ENCODE results near the gene CPED1.

CPED1 gene

DNA sequence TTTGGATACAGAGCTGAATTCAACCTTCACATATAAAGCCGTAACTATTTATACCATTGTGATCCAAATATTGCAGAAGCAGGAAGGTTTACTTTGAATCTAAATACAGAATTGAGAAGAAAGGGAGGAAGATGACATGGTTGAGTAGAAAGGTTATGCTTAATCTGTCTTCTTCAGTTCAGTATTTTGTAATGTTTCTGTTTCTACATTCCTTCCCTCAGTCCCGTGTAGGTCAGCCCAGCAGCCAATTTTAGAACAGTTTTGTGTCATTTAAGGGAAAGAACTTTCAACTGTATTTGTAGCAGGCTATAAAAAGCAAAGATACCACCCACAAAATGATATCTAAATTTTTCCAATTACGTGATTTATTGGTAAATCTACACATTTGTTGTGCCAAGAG, 97.4 kb downstream of the CPED1 start (continued):
- no peak for TF ChIP-seq ZNF426 (tag by site-specific recombination; IDR thresholded peaks at IDR 0.05)
- TF ChIP-seq ZFHX2 (tag by site-specific recombination; conservative IDR thresholded peaks at IDR 0.05): no peak

GRCh38 chr7:121088870-121089269, 100.4 kb downstream of the CPED1 start:
- H3K4me3 ChIP-seq (ENCODE audit: low read depth, low read length): no peak overlapping the region
- no peaks in the 10 kb centered on the region for H3K36me3 ChIP-seq (ENCODE audit: control insufficient read depth in 2 of 2, insufficient read depth in 1 of 2, low read length in 2 of 2)
- ChIA-PET POLR2A (no interaction called here), CTCF (no interaction called here)
- H3K27ac ChIP-seq (ENCODE audit: extremely low read depth, low read depth, low read length): no peak overlapping the region
- H3K4me1 ChIP-seq (ENCODE audit: control insufficient read depth, insufficient read depth, low read length): no peaks in the 10 kb centered on the region
- no peaks in the 10 kb centered on the region for H3K9me3 ChIP-seq (ENCODE audit: control insufficient read depth, insufficient read depth, low read depth, low read length)
- TF ChIP-seq ZNF10 (tag by site-specific recombination; IDR thresholded peaks at IDR 0.05): no peak
- no peak for TF ChIP-seq ZNF121 (tag by site-specific recombination; IDR thresholded peaks at IDR 0.05)

DNA sequence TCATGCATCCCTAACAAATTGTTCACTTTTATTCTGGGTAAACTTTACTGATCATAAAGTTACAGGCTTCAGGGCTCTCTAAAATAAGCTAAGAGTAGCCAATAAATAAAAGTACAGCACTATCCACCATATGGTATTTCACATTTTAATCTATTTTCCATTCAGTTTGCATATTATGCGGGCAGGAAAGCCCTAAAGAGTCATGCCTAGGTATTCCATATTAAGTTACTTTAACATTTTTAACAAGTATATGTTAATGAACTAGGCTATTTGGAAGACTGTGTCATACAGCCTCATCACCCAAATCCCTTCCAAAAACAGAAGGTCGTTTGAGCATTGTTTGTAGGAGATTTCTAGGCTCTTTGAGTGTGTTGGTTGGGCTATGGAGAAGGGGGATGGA, 106.3 kb downstream of the CPED1 start:
- CTCF ChIA-PET: interaction anchor here (0.6 to 1.4 kb wide), 3 partner anchors 13 to 280 kb away, joined by 3 to 10 read pairs (median 5); no protein-coding TSS in a partner anchor
- Histone ChIP-seq H3K9me3 (ENCODE audit: control insufficient read depth, insufficient read depth, low read depth, low read length) (no peaks in the 10 kb centered on the region), H3K4me1 (ENCODE audit: control insufficient read depth, insufficient read depth, low read length) (no peaks in the 10 kb centered on the region), H3K36me3 (ENCODE audit: control insufficient read depth in 2 of 2, insufficient read depth in 1 of 2, low read length in 2 of 2) (no peaks in the 10 kb centered on the region), H3K27ac (ENCODE audit: extremely low read depth, low read depth, low read length) (no peak overlapping the region), H3K4me3 (ENCODE audit: low read depth, low read length) (no peak overlapping the region)
- POLR2A ChIA-PET: no interaction called here
- no peak for TF ChIP-seq ZSCAN23 (tag by site-specific recombination; IDR thresholded peaks at IDR 0.05)
- no peak for TF ChIP-seq ZNF654 (tag by site-specific recombination; IDR thresholded peaks at IDR 0.05; ENCODE audit: low read depth)
- TF ChIP-seq ZNF248 (tag by site-specific recombination; IDR thresholded peaks at IDR 0.05): no peak
- no peak for TF ChIP-seq ZNF76 (tag by site-specific recombination; IDR thresholded peaks at IDR 0.05; ENCODE audit: borderline replicate concordance, low read depth)
- no peak for TF ChIP-seq IKZF3 (tag by site-specific recombination; IDR thresholded peaks at IDR 0.05)
- no peak for TF ChIP-seq ZNF16 (tag by site-specific recombination; IDR thresholded peaks at IDR 0.05; ENCODE audit: low read depth)
- TF ChIP-seq ZNF426 (tag by site-specific recombination; IDR thresholded peaks at IDR 0.05): no peak
- no peak for TF ChIP-seq ZNF843 (tag by site-specific recombination; IDR thresholded peaks at IDR 0.05)
- TF ChIP-seq ZNF112 (tag by site-specific recombination; IDR thresholded peaks at IDR 0.05): no peak
- no peak for TF ChIP-seq ZNF596 (tag by site-specific recombination; IDR thresholded peaks at IDR 0.05)
- no peak for TF ChIP-seq ZBTB7A (tag by site-specific recombination; IDR thresholded peaks at IDR 0.05; ENCODE audit: low read depth)
- no peak for TF ChIP-seq ZNF585B (tag by site-specific recombination; IDR thresholded peaks at IDR 0.05)
- no peak for TF ChIP-seq ZFHX2 (tag by site-specific recombination; conservative IDR thresholded peaks at IDR 0.05)
- no peak for TF ChIP-seq GLIS2 (tag by site-specific recombination; IDR thresholded peaks at IDR 0.05)
- no peak for TF ChIP-seq ZXDB (tag by site-specific recombination; IDR thresholded peaks at IDR 0.05)
- no peak for TF ChIP-seq ZNF704 (tag by site-specific recombination; IDR thresholded peaks at IDR 0.05)
- no peak for TF ChIP-seq ZNF184 (tag by site-specific recombination; IDR thresholded peaks at IDR 0.05)
- TF ChIP-seq, protein P1, sequence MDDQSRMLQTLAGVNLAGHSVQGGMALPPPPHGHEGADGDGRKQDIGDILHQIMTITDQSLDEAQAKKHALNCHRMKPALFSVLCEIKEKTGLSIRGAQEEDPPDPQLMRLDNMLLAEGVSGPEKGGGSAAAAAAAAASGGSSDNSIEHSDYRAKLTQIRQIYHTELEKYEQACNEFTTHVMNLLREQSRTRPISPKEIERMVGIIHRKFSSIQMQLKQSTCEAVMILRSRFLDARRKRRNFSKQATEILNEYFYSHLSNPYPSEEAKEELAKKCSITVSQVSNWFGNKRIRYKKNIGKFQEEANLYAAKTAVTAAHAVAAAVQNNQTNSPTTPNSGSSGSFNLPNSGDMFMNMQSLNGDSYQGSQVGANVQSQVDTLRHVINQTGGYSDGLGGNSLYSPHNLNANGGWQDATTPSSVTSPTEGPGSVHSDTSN (CRISPR knock-in tag; IDR thresholded peaks at IDR 0.05): no peak

DNA sequence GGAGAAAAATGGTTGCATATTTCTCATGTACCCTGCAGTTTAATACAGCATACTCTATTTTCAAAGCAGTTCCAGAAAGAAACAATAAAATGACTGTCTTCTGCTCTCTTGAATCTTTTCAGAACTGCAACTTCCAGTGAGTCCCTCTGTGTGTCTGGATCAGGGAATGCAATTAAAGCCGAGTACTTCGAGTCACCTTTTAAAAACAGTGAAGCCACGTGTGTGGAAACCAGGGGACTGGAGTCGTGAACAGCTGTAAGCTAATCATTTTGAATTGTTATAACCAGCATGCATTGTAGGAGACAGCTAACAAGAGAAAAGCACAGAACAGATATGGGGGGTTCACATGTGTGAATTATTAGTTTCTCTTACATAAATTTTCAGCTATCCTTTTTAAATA, 109.1 kb downstream of the CPED1 start:
- ChIA-PET POLR2A (no interaction called here), CTCF (interaction anchor here (0.5 to 1.3 kb wide), 5 partner anchors 11 to 269 kb away, joined by 3 to 5 read pairs (median 3); partner anchors contain the start of gene CPED1)
- Histone ChIP-seq H3K4me3 (ENCODE audit: low read depth, low read length) (no peak overlapping the region), H3K27ac (ENCODE audit: extremely low read depth, low read depth, low read length) (no peak overlapping the region), H3K9me3 (ENCODE audit: control insufficient read depth, insufficient read depth, low read depth, low read length) (no peaks in the 10 kb centered on the region), H3K36me3 (ENCODE audit: control insufficient read depth in 2 of 2, insufficient read depth in 1 of 2, low read length in 2 of 2) (no peaks in the 10 kb centered on the region), H3K4me1 (ENCODE audit: control insufficient read depth, insufficient read depth, low read length) (peaks cover under 1% of the 10 kb centered on the region; the same call in 1 of the 2 replicates)
- no peak for TF ChIP-seq ZNF791 (tag by site-specific recombination; IDR thresholded peaks at IDR 0.05)
- TF ChIP-seq, protein P2, sequence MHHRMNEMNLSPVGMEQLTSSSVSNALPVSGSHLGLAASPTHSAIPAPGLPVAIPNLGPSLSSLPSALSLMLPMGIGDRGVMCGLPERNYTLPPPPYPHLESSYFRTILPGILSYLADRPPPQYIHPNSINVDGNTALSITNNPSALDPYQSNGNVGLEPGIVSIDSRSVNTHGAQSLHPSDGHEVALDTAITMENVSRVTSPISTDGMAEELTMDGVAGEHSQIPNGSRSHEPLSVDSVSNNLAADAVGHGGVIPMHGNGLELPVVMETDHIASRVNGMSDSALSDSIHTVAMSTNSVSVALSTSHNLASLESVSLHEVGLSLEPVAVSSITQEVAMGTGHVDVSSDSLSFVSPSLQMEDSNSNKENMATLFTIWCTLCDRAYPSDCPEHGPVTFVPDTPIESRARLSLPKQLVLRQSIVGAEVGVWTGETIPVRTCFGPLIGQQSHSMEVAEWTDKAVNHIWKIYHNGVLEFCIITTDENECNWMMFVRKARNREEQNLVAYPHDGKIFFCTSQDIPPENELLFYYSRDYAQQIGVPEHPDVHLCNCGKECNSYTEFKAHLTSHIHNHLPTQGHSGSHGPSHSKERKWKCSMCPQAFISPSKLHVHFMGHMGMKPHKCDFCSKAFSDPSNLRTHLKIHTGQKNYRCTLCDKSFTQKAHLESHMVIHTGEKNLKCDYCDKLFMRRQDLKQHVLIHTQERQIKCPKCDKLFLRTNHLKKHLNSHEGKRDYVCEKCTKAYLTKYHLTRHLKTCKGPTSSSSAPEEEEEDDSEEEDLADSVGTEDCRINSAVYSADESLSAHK (tag by site-specific recombination; IDR thresholded peaks at IDR 0.05): no peak
- no peak for TF ChIP-seq YY1 (tag by site-specific recombination; IDR thresholded peaks at IDR 0.05)
- TF ChIP-seq ZNF311 (tag by site-specific recombination; IDR thresholded peaks at IDR 0.05; ENCODE audit: borderline replicate concordance): no peak
- no peak for TF ChIP-seq ZNF549 (tag by site-specific recombination; IDR thresholded peaks at IDR 0.05)
- no peak for TF ChIP-seq ZNF837 (tag by site-specific recombination; IDR thresholded peaks at IDR 0.05)
- TF ChIP-seq ZNF433 (tag by site-specific recombination; IDR thresholded peaks at IDR 0.05; ENCODE audit: low read depth): no peak
- no peak for TF ChIP-seq ZNF133 (tag by site-specific recombination; IDR thresholded peaks at IDR 0.05)
- TF ChIP-seq ZFP69B (tag by site-specific recombination; IDR thresholded peaks at IDR 0.05): no peak
